ENCODE results near the gene RIC1. TPM values are rescaled to one million over a fixed set of nuclear protein-coding genes. Genes with fewer than 3 reads are reported as not detected.
"Not testable (repeated sequence)": the region's sequence is repeated elsewhere in the genome, so short reads cannot be mapped to it uniquely, and the experiment has no call there.

RIC1 gene
- total RNA-seq, 1 donor from 2014 or later: 20.4 TPM

DNA sequence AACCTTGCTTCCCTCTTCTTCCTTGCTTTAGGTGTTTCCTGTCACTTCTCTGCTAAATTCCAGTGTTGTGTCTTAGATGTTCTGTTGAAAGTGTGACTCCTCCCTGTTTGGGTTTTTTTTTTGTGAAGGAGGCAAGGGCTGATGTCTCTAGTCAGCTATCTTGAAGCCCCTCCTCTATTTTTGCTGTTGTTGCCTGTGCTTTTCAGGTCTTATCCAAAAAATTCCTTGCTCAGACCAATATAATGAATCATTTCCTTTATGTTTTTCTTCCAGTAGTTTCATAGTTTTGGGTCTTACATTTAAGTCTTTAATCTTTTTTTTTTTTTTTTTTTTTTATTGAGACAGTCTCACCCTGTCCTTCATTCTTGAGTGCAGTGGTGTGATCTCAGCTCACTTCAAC, 22.3 kb downstream of the RIC1 start:
- Mint-ChIP-seq H3K27ac (ENCODE audit: unreplicated experiment) (no peak overlapping the region), H3K4me3 (ENCODE audit: unreplicated experiment) (no peak overlapping the region), H3K36me3 (ENCODE audit: low read depth, unreplicated experiment) (peaks cover 7% of the 10 kb centered on the region), H3K9me3 (ENCODE audit: unreplicated experiment) (no peaks in the 10 kb centered on the region), H3K27me3 (ENCODE audit: unreplicated experiment) (peaks cover 3% of the 10 kb centered on the region), H3K4me1 (ENCODE audit: unreplicated experiment) (peaks cover 6% of the 10 kb centered on the region)
- DNase-seq (ENCODE audit: low spot score): no peak
- TF ChIP-seq, protein P1, sequence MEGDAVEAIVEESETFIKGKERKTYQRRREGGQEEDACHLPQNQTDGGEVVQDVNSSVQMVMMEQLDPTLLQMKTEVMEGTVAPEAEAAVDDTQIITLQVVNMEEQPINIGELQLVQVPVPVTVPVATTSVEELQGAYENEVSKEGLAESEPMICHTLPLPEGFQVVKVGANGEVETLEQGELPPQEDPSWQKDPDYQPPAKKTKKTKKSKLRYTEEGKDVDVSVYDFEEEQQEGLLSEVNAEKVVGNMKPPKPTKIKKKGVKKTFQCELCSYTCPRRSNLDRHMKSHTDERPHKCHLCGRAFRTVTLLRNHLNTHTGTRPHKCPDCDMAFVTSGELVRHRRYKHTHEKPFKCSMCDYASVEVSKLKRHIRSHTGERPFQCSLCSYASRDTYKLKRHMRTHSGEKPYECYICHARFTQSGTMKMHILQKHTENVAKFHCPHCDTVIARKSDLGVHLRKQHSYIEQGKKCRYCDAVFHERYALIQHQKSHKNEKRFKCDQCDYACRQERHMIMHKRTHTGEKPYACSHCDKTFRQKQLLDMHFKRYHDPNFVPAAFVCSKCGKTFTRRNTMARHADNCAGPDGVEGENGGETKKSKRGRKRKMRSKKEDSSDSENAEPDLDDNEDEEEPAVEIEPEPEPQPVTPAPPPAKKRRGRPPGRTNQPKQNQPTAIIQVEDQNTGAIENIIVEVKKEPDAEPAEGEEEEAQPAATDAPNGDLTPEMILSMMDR (IDR thresholded peaks at IDR 0.05; ENCODE audit: unreplicated experiment): no peak

DNA sequence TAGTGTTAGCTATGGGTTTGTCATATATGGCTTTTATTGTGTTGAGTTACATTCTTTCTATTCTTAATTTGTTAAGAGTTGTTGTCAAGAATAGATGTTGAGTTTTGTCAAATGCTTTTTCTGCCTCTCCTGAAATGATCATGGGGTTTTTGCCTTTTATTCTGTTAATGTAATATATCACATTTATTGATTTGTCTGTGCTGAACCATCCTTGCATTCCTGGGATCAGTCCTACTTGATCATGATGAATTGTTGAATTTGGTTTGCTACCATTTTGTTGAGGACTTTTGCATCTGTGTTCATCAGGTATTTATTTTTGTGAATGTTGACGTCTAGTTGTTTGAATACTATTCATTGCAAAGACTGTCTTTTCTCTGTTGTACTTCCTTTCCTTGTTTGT, 23.9 kb downstream of the RIC1 start:
- Mint-ChIP-seq H3K27ac (ENCODE audit: unreplicated experiment) (no peak overlapping the region), H3K4me1 (ENCODE audit: unreplicated experiment) (peaks cover 10% of the 10 kb centered on the region), H3K4me3 (ENCODE audit: unreplicated experiment) (no peak overlapping the region), H3K9me3 (ENCODE audit: unreplicated experiment) (no peaks in the 10 kb centered on the region), H3K27me3 (ENCODE audit: unreplicated experiment) (peaks cover 3% of the 10 kb centered on the region), H3K36me3 (ENCODE audit: low read depth, unreplicated experiment) (peaks cover 7% of the 10 kb centered on the region)
- TF ChIP-seq, protein P1 (IDR thresholded peaks at IDR 0.05; ENCODE audit: unreplicated experiment): no peak
- DNase-seq (ENCODE audit: low spot score): no peak

DNA sequence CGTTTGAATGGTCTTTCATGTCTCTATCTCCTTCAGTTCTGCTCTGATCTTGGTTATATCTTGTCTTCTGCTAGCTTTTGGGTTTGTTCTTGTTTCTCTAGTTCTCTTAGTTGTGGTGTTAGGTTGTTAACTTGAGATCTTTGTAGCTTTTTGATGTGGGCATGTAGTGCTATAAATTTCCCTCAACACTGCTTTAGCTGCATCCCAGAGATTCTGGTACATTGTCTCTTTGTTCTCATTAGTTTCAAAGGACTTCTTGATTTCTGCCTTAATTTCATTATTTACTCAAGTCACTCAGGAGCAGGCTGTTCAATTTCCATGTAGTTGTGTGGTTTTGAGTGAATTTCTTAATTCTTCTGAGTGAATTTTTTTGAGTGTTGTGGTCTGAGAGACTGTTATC, 33.9 kb downstream of the RIC1 start:
- H3K27ac Mint-ChIP-seq (ENCODE audit: unreplicated experiment); DNase-seq (ENCODE audit: low spot score); H3K9me3 Mint-ChIP-seq (ENCODE audit: unreplicated experiment); H3K27me3 Mint-ChIP-seq (ENCODE audit: unreplicated experiment): not testable (repeated sequence)
- Mint-ChIP-seq H3K4me3 (ENCODE audit: unreplicated experiment) (peak overlapping the region; percentile 24), H3K4me1 (ENCODE audit: unreplicated experiment) (peaks cover 19% of the 10 kb centered on the region), H3K36me3 (ENCODE audit: low read depth, unreplicated experiment) (peaks cover 19% of the 10 kb centered on the region)

DNA sequence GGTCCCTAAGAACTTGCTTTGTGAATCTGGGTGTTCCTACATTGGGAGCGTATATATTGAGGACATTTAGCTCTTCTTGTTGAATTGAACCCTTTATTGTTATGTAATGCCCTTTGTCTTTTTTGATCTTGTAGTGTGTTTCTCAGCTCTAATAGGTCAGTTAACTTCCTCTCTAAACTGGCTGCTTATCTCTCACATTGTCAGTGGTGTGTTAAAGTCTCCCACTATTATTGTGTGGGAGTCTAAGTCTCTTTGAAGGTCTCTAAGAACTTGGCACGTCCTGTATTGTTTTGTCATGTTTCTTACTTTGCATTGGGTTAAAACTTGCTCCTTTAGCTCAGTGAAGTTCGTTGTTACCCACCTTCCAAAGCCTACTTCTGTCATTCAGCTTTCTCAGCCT, 36.2 kb downstream of the RIC1 start:
- Mint-ChIP-seq H3K9me3 (ENCODE audit: unreplicated experiment) (no peaks in the 10 kb centered on the region), H3K36me3 (ENCODE audit: low read depth, unreplicated experiment) (peaks cover 19% of the 10 kb centered on the region), H3K27me3 (ENCODE audit: unreplicated experiment) (no peaks in the 10 kb centered on the region), H3K27ac (ENCODE audit: unreplicated experiment) (peak overlapping the region; percentile 49), H3K4me1 (ENCODE audit: unreplicated experiment) (peaks cover 19% of the 10 kb centered on the region), H3K4me3 (ENCODE audit: unreplicated experiment) (no peak overlapping the region)
- no peak for DNase-seq (ENCODE audit: low spot score)
- TF ChIP-seq, protein P1 (IDR thresholded peaks at IDR 0.05; ENCODE audit: unreplicated experiment): no peak

DNA sequence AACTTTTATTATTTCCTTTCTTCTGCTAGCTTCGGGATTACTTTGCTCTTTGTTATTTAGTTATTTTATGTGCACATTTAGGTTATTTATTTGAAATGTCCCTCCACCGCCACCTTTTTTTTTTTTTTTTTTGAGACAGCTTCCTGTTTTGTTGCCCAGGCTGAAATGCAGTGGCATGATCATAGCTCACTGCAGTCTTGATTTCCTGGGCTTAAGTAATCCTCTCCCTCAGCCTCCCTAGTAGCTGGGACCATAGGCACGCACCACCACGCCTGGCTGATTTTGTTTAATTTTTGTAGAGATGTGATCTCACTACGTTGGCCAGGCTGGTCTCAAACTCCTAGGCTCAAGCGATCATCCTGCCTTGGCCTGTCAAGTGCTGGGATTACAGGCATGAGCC, 38.5 kb downstream of the RIC1 start:
- TF ChIP-seq, protein P1 (IDR thresholded peaks at IDR 0.05; ENCODE audit: unreplicated experiment): no peak
- Mint-ChIP-seq H3K4me1 (ENCODE audit: unreplicated experiment) (peaks cover 19% of the 10 kb centered on the region), H3K4me3 (ENCODE audit: unreplicated experiment) (no peak overlapping the region), H3K9me3 (ENCODE audit: unreplicated experiment) (no peaks in the 10 kb centered on the region), H3K36me3 (ENCODE audit: low read depth, unreplicated experiment) (peaks cover 16% of the 10 kb centered on the region), H3K27me3 (ENCODE audit: unreplicated experiment) (no peaks in the 10 kb centered on the region), H3K27ac (ENCODE audit: unreplicated experiment) (no peak overlapping the region)
- no peak for DNase-seq (ENCODE audit: low spot score)

DNA sequence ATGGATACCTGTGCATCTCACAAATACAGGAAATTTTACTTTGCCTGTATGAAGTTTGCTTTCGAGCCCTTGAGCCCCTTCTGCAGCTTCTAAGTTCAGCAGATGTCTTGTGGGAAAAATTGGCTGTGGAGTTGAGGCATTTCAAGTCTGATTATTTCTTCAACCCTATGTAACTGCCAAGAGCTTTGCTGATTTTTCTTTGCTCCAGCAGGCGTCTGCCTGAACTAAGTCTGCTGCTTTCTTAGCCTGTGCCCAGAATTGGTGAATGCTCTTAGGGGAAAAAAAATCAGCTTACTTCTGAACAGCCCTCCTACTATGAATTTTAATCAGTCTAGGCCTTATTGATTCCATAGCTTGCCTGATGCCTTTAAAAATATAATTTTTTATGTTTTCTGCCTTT, 41.2 kb downstream of the RIC1 start:
- TF ChIP-seq, protein P1 (IDR thresholded peaks at IDR 0.05; ENCODE audit: unreplicated experiment): no peak
- Mint-ChIP-seq H3K9me3 (ENCODE audit: unreplicated experiment) (no peaks in the 10 kb centered on the region), H3K4me3 (ENCODE audit: unreplicated experiment) (no peak overlapping the region), H3K27me3 (ENCODE audit: unreplicated experiment) (no peaks in the 10 kb centered on the region), H3K36me3 (ENCODE audit: low read depth, unreplicated experiment) (peaks cover 9% of the 10 kb centered on the region), H3K27ac (ENCODE audit: unreplicated experiment) (no peak overlapping the region), H3K4me1 (ENCODE audit: unreplicated experiment) (peaks cover 11% of the 10 kb centered on the region)
- no peak for DNase-seq (ENCODE audit: low spot score)

Data from endothelial cell (in vitro differentiated cells).